GM19324 (cell line): ENCODE results near the gene INHA.

Source experiments
- ATAC-seq: cut with Tn5 transposase; IDR thresholded peaks from one replicate; pipeline ENCODE4 v1.9.1; 2021; ENCODE audit warnings: mild to moderate bottlenecking, moderate library complexity; ENCODE audit not compliant: unreplicated experiment, low FRiP score

The INHA gene

DNA sequence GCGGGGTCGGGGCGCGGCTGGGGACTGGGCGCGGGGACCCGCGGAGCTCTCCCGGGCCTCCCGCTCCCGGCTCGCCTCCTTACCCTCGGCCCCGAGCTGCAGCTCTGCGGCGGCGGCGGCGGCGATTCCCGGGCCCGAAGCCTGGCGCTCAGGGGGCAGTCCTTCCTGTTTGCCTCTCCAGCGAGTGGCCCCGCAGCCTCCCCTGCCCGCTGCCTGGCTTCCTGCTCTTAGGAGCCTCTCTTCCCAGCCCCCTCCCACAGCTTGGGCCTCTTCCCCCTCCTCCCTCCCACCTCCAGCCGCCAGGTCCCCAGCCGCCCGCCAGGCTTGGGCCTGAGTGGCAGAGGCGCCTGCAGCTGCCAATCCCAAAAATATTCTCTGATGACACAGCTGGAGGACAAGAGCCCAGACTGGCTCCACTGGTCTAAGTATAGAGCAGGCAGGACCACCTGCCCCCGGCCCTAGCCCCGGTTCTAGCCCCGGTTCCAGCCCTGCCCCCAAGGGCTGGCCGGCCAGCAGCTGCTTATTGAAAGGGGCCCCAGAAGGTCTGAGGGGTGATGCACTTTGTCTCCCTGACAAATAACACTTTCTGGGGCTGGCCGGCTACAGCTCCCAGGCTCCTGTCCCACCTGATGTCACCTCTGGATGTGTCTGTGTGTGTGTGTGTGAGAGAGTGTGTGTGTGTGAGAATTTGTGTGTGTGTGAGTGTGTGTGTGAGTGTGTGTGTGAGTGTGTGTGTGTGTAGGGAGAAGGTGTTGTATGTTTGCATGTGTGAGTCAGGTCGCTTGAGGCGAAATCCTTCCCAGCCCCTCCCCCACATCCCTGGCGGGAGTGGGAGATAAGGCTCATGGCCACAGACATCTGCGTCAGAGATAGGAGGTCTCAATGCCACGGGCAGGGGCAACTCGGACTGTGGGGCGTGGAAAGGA, 536 bp upstream of the INHA start, which contains the start of gene OBSL1:
Gene OBSL1 (minus strand): TSS at position 229 of the 926 bp plus-strand sequence. CDS start 307 bp downstream, outside the sequence.
- ATAC-seq = no peak

DNA sequence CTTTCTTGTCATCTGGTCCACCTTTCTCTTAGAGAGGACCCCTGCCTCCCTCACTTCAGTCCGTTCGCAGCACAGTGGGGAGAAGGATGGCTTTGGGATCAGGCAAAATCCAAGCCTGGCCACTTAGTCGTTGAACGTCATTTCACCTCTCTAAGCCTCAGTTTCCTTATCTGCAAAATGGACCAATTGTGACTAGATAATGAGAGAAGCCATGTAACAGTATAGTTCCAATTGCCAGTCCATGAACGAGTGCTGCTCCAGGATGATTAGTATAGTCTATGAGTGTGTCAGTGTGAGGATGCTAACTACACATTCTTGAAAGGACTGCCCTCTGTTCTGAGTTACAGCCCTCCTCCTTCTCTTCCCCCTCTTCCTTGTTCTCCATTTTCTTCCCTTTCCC, 1.1 kb downstream of the INHA start:
- ATAC-seq = no peak

DNA sequence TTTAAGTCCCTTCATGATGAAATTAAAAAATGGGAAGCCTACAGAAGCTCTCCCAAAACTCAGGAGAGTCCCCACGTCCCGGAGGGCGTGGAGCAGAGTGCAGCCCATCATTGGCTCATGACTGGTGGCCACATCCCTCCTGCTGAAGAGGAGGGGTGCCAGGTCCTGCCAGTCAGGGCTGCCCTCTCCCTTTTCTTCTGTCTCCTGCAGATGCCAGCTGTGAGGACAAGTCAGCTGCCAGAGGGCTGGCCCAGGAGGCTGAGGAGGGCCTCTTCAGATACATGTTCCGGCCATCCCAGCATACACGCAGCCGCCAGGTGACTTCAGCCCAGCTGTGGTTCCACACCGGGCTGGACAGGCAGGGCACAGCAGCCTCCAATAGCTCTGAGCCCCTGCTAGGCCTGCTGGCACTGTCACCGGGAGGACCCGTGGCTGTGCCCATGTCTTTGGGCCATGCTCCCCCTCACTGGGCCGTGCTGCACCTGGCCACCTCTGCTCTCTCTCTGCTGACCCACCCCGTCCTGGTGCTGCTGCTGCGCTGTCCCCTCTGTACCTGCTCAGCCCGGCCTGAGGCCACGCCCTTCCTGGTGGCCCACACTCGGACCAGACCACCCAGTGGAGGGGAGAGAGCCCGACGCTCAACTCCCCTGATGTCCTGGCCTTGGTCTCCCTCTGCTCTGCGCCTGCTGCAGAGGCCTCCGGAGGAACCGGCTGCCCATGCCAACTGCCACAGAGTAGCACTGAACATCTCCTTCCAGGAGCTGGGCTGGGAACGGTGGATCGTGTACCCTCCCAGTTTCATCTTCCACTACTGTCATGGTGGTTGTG, 2.6 kb downstream of the INHA start:
- ATAC-seq = no peak

DNA sequence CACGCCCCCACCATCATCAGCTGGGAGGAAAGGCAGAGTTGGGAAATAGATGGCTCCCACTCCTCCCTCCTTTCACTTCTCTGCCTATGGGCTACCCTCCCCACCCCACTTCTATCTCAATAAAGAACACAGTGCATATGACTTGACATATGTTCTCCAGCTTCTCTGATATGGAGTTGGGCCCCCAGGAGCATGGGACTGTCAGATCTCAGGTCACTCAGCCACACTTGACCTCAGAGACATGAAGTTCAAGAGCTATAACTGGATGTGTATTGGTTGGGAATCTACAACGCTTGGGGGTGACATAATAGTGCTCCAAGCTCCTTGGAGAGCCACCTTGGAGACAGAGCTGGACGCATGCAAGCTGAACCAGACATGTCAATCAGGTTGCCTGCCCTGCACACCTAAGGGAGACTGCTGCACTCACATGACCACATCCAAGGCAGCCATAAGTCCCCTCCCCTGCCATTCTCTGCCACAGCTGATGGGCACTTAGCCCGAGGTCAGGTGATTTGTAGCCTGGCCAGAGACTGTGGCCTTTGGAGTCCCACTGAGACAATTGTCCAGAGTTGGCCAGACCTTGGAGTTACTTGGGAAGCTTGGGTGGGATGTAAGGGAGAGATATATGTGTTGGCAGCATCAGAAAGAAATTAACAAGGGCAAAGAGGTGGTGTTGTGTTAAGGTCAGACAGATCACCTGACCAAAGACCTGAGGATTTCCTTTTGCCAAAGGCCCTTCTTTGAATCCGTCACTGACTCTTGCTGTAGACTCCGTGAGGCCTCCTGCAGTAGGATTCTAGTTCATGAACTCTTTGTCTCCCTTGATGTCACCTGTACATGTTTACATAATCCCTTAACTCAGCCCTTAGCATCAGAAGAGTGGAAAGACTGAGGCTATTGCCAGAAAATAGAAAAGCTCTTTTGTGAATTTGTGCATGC, 3.7 kb downstream of the INHA start:
- ATAC-seq = no peak

DNA sequence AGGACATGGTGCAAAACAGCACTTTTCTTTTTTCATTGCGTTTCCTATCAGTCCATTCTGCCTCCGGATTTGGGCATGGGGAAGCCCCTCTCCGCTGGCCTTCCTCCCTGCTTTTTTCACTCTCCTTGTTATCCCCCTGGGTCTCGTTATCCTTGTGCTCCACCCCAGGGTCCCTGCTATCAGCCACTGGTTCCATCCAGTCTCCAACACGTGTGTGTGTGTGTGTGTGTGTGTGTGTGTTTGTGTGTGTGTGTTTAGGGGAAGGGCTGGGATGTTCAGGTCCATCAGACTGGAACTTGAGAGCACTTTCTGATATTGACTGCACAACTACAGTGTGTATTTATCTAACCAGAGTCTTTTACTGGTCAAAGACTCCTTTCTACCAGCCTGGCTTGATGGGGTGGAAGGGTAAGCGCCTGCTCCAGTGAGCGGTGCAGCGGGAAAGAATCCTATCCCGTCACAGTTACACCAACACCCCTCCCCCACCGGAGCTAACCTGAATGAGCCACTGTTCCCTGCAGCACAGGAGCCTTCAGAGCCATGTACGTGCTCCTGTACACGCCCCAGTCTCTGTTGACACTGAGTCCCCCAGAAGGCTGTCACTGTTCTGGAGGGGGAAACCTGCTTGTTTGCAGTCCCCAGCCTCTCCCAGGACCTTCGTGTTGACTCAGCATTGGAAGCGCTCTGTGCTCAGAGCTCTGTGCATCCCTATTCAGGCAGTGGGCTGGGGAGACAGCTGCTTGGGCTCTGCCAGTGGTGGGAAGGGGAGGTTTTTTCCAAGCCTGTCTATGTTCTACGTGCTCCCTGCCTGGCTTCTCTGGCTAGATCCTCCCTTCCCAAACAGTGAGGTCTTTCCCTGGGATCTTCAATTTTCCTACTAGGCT, 4.6 kb downstream of the INHA start:
- no peak for ATAC-seq

DNA sequence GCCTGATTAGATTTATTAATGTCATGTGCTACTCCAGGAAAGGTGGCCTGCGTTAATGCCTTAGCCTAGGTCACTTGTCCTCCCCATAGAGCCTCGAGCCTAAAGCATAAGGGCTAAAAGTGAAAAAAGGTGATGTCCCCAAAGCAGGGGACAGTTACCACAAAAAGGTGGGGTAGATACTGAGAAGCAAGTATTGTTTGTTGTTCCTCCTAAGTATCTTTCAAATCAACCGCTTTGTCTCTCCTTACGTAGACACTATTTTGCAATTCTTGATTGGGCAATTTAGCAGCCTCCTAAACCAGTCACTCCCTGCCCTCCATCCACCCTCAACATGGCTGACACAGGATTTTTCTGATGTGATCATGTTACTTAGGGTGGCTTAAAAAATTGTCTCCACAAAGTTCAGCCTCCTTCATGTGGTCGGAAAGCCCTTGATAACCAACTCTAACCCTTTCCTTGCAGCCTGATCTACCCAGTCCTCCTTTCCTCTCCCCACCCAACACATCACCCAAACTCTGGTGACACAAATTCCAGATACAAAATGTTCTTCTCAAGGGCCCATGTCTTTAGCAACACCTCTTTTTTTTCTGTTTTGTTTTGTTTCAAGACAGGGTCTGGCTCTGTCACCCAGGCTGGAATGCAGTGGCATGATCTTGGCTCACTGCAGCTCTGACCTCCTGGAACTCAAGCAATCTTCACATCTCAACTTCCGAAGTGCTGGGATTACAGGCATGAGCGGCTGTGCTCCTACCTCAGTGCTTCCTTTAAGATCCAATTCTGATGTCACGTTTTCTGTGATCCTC, 6.9 kb downstream of the INHA start:
- no peak for ATAC-seq

DNA sequence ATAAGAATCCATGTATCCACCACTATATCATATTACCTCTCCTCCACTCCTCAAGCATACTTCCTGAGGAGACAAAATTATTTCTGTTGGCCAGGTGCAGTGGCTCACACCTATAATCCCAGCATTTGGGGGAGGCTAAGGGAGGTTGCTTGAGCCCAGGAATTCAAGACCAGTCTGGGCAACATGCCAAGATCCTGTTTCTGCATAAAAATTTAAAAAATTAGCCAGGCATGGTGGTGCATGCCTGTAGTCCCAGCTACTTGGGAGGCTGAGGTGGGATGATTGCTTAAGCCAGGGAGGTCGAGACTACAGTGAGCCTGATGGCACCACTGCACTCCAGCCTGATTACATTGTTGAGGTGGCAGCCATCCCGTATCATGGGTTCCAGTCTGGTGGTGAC, 9.2 kb downstream of the INHA start:
- ATAC-seq = no peak

DNA sequence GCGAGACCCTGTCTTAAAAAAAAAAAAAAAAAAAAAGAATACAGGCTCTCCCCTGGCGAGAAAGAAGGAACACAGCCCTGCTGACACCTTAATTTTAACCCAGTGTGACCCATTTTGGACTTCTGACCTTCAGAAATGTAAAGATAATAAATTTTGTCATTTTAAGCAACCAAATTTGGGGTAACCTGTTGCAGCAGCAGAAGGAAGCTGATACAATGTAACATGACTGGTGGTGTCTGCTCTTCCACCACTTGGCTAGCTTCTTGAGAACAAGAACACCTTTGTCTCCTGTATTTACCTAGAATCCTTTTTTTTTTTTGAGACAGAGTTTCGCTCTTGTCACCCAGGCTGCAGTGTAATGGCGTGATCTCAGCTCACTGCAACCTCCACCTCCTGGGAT, 19.0 kb downstream of the INHA start:
- ATAC-seq = no peak

DNA sequence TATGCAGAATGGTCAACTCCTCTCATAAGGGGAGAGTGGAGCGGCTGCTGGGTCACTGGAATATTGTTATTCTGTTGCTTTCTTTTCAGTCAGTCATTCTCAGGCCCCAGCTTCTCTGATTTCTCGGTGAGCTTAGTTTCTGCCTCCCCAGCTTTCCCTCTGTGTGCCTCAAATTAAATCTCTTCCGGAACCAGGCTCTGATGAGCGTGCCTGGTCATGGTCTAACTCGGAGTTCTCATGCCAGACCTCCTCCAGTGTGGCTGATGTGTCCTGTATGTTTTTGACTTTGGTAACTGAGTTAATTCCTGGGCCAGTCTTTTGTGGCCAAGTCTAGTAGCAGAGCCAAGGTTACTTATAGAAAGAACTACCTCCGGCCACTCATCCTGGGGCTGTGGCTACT, 20.6 kb downstream of the INHA start:
- no peak for ATAC-seq

DNA sequence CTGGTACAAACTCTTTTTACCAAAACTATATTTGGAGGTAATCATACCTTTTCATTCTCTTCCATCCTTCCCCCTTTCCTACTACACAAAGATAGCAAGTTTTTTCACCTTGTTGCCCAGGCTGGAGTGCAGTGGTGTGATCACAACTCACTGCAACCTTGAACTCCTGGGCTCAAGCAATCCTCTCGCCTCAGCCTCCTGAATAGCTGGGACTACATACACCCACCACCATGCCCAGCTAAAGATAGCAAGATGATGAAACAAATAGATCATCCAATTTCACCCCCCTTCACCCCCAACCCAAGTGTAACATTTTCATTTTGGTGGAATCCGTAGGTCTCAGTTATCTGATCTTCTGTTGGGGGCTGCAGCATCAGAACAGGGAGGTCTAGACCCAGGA, 21.0 kb downstream of the INHA start:
- no peak for ATAC-seq

DNA sequence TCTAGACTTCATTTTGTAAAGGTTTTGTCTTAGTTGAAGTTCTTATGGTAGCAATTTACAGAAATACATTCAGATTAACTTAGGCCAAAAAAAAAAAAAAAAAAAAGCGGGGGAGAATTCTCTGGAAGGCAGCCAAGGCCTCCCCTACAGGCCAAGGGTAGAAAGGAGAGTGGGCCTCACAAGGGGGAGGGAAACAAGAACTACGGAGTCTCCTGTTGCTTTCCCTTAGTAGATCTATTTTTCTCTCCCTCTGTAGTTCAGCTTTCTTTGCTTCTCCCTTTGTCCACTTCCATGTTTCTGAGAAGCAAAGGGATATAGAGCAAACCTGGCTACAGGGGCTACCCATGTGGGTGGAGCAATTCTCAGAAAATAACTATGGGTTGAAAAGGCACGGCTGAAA, 23.1 kb downstream of the INHA start:
- ATAC-seq = no peak

DNA sequence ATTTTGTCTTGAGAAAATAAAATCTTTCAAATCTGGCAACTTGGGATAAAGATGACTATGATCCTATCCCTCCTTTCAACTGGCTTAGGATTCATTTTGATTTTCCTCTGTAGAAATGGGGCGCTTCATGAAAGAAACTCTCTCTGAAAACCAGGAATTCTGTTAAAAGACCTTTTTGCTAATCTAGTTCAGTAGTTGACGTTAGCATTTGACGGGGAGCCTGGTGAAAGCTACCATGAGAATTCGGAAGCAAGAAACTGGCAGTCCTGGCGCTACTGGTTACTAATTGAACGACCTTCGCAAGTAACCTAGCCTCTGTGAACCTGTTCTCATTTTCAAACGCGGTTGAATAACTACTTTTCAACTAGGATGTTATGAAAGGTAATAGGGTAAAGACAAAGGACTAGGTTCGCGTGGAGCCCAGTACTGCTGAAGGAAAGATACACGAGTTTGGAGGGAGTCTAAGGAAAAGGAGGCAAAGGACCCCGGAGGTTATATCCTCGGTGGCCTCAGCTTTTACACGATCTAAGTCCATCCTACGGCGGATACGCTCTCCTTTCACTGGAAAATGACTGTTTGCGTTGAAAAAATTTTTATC, 24.9 kb downstream of the INHA start:
- peak; percentile 0 for ATAC-seq

DNA sequence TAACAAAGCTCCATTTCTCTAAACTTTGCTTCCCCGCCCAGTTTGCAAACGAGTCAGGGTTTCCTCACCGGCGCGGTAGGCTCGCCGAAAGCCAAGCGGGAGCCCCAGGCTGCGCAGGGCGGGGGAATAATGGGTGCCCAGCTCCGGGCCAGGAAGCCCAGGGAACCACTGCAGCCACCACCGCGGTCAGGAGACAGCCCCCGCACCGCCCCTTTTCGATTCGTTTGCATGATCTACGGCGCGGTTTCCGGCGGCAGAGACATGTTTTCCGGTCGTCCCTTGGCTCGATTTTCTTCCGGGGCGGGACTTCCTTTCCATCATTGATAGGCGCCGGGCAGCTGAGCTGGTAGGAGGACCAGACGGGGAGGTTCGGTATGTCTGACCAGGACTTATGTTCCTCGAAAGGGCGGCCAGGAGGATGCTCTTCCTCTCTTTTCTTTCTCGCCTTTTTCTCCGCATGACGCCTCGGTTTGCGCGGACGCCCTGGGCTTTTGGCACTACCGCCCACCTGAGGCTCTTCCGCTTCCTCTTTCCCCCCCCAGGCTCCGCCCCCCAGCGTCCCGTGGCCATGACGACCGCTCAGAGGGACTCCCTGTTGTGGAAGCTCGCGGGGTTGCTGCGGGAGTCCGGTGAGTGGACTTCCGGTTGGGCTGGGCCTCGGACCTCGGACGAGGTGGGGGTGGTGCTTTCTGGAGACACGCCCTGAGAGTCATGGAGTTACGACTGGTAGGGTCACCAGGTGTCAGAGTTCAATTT, 25.6 kb downstream of the INHA start, which contains the start of gene STK11IP:
Gene STK11IP (plus strand): TSS at position 306 of the 756 bp plus-strand sequence. CDS start 263 bp downstream, at position 569.
- ATAC-seq = peak; percentile 94

DNA sequence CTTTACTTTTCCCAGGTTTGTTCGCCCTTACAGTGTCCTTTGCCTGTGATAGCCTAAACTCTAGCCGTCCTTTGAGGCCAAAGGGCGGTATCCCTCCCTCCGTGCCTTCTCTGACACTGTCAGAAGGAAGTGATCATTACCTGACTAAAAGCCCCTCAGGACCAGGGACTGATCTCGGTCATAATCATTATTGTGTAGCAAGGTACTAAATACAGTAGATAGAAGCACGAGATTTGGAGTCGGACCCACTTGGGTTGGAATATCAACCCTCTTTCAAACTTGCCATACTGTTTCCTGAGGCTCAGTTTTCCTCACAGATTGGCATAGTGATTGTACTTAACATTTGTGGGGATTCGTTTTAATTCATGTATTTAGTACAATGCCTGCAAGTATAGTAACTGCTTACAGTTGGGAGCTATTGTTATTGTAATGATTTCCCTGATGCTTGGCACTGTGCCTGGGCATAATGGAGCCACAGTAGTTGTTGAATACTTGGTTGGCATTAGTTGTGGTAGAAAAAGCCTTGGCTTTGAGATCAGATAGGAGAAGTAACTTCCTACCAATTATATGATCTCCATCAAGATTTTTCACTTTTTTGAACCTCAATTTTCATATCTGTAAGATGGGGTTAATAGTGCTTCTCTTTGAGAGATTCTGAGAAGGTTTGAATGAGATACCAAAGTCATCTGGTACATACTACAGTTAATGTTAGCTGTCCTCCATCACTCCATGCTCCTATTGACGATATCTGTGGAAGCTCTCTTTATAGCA, 26.4 kb downstream of the INHA start:
- no peak for ATAC-seq

DNA sequence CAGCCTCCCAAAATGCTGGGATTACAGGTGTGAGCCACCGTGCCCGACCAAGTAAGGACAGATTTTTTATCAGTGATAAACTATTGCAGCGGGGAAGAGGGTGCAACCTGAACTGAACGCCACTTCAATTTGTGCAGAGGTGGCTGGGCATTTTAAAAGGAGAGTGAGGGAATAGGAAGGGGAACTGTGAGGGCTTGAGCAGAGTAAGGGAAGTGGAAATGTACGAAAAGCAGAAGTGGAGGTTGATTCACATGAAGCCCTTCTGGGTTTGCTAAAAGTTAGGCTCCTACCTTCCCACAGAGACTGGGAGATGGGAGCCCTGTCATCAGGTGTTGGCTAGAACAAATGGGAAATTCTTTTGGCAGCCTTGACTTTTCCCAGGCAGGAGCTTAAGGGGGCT, 31.7 kb downstream of the INHA start:
- no peak for ATAC-seq

DNA sequence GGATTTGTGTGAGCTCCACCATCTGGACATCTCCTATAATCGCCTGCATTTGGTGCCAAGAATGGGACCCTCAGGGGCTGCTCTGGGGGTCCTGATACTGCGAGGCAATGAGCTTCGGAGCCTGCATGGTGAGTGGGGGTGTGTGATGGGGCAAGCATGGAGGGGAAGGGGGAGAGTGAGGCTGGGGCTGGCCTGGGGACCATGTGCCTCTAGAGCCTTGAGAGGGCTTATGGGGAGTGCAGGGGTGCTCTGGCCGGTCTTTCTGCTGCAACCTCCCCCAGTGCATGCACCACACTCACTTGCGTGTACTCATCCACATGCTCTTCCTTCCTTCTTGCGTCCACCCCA, 33.5 kb downstream of the INHA start:
- ATAC-seq = no peak

DNA sequence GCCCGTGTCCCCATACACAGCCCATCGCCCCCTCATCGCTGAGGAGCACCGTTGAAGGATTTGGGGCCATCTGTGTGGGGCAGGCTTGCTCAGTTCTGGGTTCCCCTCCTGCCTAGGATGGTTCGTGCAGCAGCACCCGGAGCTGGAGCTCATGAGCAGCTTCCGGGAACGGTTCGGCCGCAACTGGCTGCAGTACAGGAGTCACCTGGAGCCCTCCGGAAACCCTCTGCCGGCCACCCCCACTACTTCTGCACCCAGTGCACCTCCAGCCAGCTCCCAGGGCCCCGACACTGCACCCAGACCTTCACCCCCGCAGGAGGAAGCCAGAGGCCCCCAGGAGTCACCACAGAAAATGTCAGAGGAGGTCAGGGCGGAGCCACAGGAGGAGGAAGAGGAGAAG, 35.8 kb downstream of the INHA start:
- ATAC-seq = no peak
